Tibial nerve (tissue), 3 donors: ENCODE data around the gene ADGRD1.

Experiments
- POLR2A ChIP-seq, 2 donors: fragments of 450-650 bp; IDR thresholded peaks; one replicate each; pipeline ENCODE4 v1.6.1; 2017; ENCODE audit warnings: antibody characterized with exemption in 2 of 2, mild to moderate bottlenecking in 2 of 2, moderate library complexity in 2 of 2
- TF ChIP-seq, protein P1 (sequence below), 5 experiments: fragments of 200-600 bp in 3 of 5; fragments of 450-650 bp in 2 of 5; sonication (generic) in 3 of 5; IDR thresholded peaks; one replicate each; pipeline ENCODE4 v1.5.1; 2016 to 2019; ENCODE audit warnings: antibody characterized with exemption in 5 of 5, mild to moderate bottlenecking in 3 of 5, moderate library complexity in 2 of 5

DNA sequence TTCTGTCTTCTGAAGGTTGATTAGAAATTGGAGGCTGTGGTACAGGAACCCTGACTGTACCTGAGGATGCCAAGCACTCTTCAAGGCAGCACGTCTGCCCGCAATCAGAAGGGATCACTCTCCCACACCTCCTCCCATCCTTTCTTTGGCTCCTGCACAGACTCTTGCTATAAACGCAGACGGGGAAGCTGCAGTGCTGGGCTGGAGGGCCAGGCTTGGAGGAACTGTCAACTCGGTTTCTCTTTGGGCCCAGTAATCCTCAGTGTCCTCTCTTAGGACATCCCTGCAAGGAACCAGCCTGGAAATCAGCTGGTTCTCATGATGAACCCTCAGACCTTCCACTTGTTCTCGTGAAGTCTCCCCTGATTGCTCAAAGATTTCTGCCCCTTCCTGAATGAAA lies 201.4 kb downstream of the ADGRD1 start:
- TF ChIP-seq, protein P1, sequence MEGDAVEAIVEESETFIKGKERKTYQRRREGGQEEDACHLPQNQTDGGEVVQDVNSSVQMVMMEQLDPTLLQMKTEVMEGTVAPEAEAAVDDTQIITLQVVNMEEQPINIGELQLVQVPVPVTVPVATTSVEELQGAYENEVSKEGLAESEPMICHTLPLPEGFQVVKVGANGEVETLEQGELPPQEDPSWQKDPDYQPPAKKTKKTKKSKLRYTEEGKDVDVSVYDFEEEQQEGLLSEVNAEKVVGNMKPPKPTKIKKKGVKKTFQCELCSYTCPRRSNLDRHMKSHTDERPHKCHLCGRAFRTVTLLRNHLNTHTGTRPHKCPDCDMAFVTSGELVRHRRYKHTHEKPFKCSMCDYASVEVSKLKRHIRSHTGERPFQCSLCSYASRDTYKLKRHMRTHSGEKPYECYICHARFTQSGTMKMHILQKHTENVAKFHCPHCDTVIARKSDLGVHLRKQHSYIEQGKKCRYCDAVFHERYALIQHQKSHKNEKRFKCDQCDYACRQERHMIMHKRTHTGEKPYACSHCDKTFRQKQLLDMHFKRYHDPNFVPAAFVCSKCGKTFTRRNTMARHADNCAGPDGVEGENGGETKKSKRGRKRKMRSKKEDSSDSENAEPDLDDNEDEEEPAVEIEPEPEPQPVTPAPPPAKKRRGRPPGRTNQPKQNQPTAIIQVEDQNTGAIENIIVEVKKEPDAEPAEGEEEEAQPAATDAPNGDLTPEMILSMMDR (IDR thresholded peaks at IDR 0.05): no peak
- TF ChIP-seq POLR2A (IDR thresholded peaks at IDR 0.05): no peak
